ENCODE data around the gene AIF1L.

The AIF1L gene

DNA sequence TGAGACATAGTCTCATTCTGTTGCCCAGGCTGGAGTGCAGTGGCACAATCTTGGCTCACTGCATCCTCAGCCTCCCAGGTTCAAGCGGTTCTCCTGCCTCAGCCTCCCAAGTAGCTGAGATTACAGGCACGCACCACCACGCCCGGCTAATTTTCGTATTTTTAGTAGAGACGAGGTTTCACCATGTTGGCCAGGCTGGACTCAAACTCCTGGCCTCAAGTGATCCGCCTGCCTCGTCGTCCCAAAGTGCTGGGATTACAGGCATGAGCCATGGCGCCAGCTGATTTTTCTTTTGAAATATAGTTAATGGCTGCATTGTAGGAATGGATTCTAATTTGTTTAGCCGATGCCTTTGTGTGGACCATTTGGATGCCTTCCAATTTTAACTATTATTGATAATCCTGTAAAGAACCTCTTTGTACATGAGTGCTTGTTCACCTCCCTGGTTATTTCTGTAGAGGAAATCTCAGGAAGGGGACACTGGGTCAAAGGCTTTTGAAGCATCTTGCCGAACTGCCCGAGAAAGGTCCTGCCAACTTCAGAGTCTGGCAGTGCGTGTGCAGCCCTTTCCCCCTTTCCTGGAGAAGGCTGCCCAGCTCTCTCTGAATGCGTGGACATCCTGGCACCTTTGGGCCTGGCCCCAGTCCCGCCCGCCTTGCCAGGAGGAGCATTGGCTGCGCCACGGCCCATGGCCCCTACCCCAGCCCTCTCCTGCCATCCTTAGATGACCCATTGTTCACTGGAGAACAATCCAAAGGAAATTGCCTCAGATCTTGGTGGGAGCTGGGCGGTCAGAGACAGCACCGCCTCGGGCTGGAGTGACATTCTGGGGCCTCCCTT is 20.2 kb downstream of the AIF1L start:
- H3K36me3 ChIP-seq (ENCODE audit: insufficient read depth, low read length), result no peaks in the 10 kb centered on the region; the same call in none of the 2 replicates
- H3K9me3 ChIP-seq (ENCODE audit: control insufficient read depth, insufficient read depth, low read length), result no peaks in the 10 kb centered on the region

DNA sequence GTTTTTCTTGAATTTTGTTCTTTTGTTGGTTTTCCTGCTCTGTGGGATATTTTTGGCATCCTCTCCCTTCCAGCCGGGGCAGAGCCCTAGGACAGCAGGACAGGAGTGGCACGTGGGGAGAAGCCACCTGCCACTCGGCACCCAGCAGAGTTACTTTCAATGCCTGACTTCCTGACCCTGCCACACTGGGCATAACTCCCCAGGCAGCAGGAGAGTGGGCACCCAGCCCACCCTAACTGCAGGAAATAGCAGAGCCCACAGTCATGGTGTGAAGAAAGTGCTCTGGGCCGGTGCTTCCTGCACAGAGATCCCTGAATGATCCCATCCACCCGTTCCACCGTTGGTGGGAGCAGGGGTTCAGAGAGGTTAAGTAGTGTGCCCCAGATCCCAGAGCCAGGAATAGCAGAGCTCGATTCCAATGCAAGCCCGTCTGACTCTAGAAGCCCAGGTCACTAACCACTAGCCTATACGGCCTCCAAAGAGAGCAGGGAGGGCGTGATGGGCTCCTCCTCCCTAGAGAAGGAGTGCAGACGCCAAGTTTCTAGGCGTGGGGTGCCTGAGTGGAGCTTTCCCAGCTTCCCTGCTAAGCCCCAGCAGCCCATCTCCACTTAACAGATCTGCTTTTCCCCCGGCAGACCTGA is 20.9 kb downstream of the AIF1L start:
- no peaks in the 10 kb centered on the region for H3K9me3 ChIP-seq (ENCODE audit: control insufficient read depth, insufficient read depth, low read length)
- H3K36me3 ChIP-seq (ENCODE audit: insufficient read depth, low read length), result no peaks in the 10 kb centered on the region; the same call in none of the 2 replicates
- H3K9ac ChIP-seq (ENCODE audit: low read depth, low read length), result no peak overlapping the region
- peaks cover 7% of the 10 kb centered on the region for H3K4me1 ChIP-seq (ENCODE audit: insufficient read depth, low read length)

More for the DNA sequence above, 20.2 kb downstream of the AIF1L start:
- no peak overlapping the region for H3K9ac ChIP-seq (ENCODE audit: low read depth, low read length)
- peaks cover 11% of the 10 kb centered on the region for H3K4me1 ChIP-seq (ENCODE audit: insufficient read depth, low read length)

GRCh38 chr9:131117762-131118145 is 21.4 kb downstream of the AIF1L start:
- Histone ChIP-seq H3K36me3 (ENCODE audit: insufficient read depth, low read length) (no peaks in the 10 kb centered on the region; the same call in none of the 2 replicates), H3K9ac (ENCODE audit: low read depth, low read length) (no peak overlapping the region), H3K4me1 (ENCODE audit: insufficient read depth, low read length) (peaks cover 1% of the 10 kb centered on the region; the same call in 1 of the 2 replicates), H3K9me3 (ENCODE audit: control insufficient read depth, insufficient read depth, low read length) (no peaks in the 10 kb centered on the region)

DNA sequence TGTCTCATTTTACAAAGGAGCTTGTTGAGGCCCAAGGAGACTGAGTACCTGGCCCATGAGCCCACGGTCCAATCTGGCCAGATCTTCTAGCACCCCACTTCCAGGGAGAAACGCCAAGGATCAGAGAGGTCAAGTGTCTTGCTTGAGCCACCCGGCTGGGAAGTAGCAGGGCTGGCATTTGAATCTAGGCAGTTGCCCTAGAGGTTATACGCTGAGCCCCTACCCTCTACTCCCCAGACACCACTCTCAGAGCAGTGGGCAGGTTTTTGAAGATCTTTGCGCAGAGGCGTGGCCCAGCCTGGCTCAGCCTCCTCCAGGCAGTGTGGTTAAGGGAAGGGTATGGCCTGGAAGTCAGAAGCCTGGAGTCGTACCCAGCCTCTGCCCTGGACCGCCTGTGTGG is 23.3 kb downstream of the AIF1L start:
- H3K4me1 ChIP-seq (ENCODE audit: insufficient read depth, low read length), result no peaks in the 10 kb centered on the region
- no peaks in the 10 kb centered on the region for H3K9me3 ChIP-seq (ENCODE audit: control insufficient read depth, insufficient read depth, low read length)
- no peaks in the 10 kb centered on the region; the same call in none of the 2 replicates for H3K36me3 ChIP-seq (ENCODE audit: insufficient read depth, low read length)
- H3K9ac ChIP-seq (ENCODE audit: low read depth, low read length), result no peak overlapping the region

- Histone ChIP-seq H3K4me1 (ENCODE audit: insufficient read depth, low read length) (no peaks in the 10 kb centered on the region), H3K9me3 (ENCODE audit: control insufficient read depth, insufficient read depth, low read length) (no peaks in the 10 kb centered on the region), H3K9ac (ENCODE audit: low read depth, low read length) (no peak overlapping the region), H3K36me3 (ENCODE audit: insufficient read depth, low read length) (no peaks in the 10 kb centered on the region; the same call in none of the 2 replicates)
Observed at GRCh38 chr9:131120620-131121228, 24.4 kb downstream of the AIF1L start.

GRCh38 chr9:131121346-131121745 is 25.0 kb downstream of the AIF1L start:
- no peak overlapping the region for H3K9ac ChIP-seq (ENCODE audit: low read depth, low read length)
- no peaks in the 10 kb centered on the region; the same call in none of the 2 replicates for H3K36me3 ChIP-seq (ENCODE audit: insufficient read depth, low read length)
- H3K9me3 ChIP-seq (ENCODE audit: control insufficient read depth, insufficient read depth, low read length), result no peaks in the 10 kb centered on the region
- no peaks in the 10 kb centered on the region for H3K4me1 ChIP-seq (ENCODE audit: insufficient read depth, low read length)

GRCh38 chr9:131122158-131122557 is 25.8 kb downstream of the AIF1L start:
- H3K36me3 ChIP-seq (ENCODE audit: insufficient read depth, low read length), result no peaks in the 10 kb centered on the region; the same call in none of the 2 replicates
- H3K9ac ChIP-seq (ENCODE audit: low read depth, low read length), result no peak overlapping the region
- no peaks in the 10 kb centered on the region for H3K4me1 ChIP-seq (ENCODE audit: insufficient read depth, low read length)
- H3K9me3 ChIP-seq (ENCODE audit: control insufficient read depth, insufficient read depth, low read length), result no peaks in the 10 kb centered on the region

- H3K4me1 ChIP-seq (ENCODE audit: insufficient read depth, low read length), result no peaks in the 10 kb centered on the region
- no peaks in the 10 kb centered on the region for H3K9me3 ChIP-seq (ENCODE audit: control insufficient read depth, insufficient read depth, low read length)
- peak overlapping the region; percentile 90 for H3K9ac ChIP-seq (ENCODE audit: low read depth, low read length)
- peaks cover 26% of the 10 kb centered on the region for H3K36me3 ChIP-seq (ENCODE audit: insufficient read depth, low read length)
Observed at GRCh38 chr9:131125038-131125287, 28.6 kb downstream of the AIF1L start.

DNA sequence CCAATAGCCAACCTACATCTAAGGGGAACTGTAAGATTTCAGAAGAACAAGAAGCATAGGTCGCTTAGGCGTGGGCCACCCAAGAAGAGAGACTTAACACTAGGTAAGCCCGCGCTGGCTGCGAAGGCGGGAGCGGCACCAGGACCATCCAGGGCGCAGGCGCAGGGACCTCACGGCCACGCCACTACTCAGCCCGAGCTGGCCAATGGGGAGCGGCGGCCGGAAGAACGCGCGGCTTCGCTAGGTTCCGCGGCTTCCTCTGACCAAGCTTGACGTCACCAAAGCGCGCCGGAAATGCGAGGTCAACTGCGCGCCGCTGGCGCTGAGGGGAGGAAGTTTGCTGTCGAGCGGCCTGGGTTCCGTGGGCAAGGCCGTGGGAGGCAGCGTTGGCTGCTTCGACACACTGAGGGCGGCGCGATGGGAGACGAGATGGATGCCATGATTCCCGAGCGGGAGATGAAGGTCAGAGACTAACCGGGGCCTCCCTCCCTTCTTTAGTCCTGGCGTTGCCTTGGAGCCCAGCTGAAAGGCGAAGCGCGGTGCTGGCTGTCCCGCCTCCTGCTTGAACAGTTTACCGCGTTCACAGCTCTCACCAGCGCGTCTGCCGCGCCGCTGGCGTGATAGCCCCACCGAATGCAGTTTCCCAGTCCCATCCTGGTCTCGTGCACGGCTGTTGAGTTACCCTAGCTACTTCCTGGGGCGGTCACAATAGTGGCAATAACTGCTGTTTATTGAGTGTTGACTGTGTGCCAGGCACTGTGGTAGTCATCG is 29.1 kb downstream of the AIF1L start, which contains the start of gene NUP214:
Gene NUP214 (plus strand): TSS at position 299 of the 771 bp plus-strand sequence. CDS start 119 bp downstream, at position 418.
- Histone ChIP-seq H3K36me3 (ENCODE audit: insufficient read depth, low read length) (peaks cover 29% of the 10 kb centered on the region), H3K9me3 (ENCODE audit: control insufficient read depth, insufficient read depth, low read length) (no peaks in the 10 kb centered on the region), H3K4me1 (ENCODE audit: insufficient read depth, low read length) (no peaks in the 10 kb centered on the region), H3K9ac (ENCODE audit: low read depth, low read length) (peak within 1 kb of the TSS; percentile 90)

DNA sequence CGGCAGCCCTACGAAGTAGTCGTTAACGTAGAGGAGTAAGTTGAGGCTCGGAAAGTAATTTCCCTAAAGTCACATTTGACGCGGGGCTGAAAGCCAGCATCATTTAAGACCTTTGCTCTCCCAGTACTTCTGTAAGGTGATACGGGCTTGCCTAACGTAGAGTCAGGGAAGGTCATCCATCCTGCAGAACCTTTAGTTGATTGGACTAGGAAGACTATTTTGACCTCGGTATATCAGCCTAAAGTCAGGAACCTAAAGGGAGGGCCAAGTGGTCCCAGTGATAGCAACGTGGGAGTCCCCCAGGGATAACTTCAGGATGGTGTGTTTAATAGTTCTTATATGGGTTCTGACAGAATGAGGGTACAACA is 29.7 kb downstream of the AIF1L start:
- Histone ChIP-seq H3K36me3 (ENCODE audit: insufficient read depth, low read length) (peaks cover 32% of the 10 kb centered on the region), H3K9me3 (ENCODE audit: control insufficient read depth, insufficient read depth, low read length) (no peaks in the 10 kb centered on the region), H3K4me1 (ENCODE audit: insufficient read depth, low read length) (no peaks in the 10 kb centered on the region), H3K9ac (ENCODE audit: low read depth, low read length) (peak overlapping the region; percentile 90)

GRCh38 chr9:131129183-131129582 is 32.9 kb downstream of the AIF1L start:
- no peaks in the 10 kb centered on the region for H3K4me1 ChIP-seq (ENCODE audit: insufficient read depth, low read length)
- H3K9me3 ChIP-seq (ENCODE audit: control insufficient read depth, insufficient read depth, low read length), result no peaks in the 10 kb centered on the region
- H3K9ac ChIP-seq (ENCODE audit: low read depth, low read length), result no peak overlapping the region
- peaks cover 35% of the 10 kb centered on the region for H3K36me3 ChIP-seq (ENCODE audit: insufficient read depth, low read length)

DNA sequence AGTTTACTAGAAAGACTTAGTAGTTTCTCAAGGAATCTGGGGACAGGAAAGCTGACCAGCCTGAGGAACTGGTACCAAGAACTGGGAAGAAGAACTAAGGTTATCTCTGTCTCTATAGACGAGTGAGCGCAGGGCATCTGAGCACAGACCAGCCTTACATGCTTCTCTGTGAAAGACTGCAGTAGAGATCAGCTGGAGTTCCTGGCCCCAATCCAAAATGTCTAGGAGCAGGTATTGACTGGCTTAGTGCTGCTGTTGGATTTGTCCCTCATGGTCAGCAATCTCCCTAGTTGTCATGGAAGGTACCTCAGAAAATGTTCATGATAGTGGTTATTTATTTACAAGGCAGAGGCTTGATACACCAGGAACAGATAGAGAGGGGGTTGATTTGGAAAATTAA is 42.3 kb downstream of the AIF1L start:
- no peaks in the 10 kb centered on the region for H3K9me3 ChIP-seq (ENCODE audit: control insufficient read depth, insufficient read depth, low read length)
- peaks cover 37% of the 10 kb centered on the region for H3K36me3 ChIP-seq (ENCODE audit: insufficient read depth, low read length)
- no peaks in the 10 kb centered on the region for H3K4me1 ChIP-seq (ENCODE audit: insufficient read depth, low read length)
- H3K9ac ChIP-seq (ENCODE audit: low read depth, low read length), result no peak overlapping the region

- Histone ChIP-seq H3K36me3 (ENCODE audit: insufficient read depth, low read length) (peaks cover 35% of the 10 kb centered on the region), H3K9ac (ENCODE audit: low read depth, low read length) (no peak overlapping the region), H3K9me3 (ENCODE audit: control insufficient read depth, insufficient read depth, low read length) (no peaks in the 10 kb centered on the region), H3K4me1 (ENCODE audit: insufficient read depth, low read length) (no peaks in the 10 kb centered on the region)
Observed at GRCh38 chr9:131140112-131140511, 43.8 kb downstream of the AIF1L start.

DNA sequence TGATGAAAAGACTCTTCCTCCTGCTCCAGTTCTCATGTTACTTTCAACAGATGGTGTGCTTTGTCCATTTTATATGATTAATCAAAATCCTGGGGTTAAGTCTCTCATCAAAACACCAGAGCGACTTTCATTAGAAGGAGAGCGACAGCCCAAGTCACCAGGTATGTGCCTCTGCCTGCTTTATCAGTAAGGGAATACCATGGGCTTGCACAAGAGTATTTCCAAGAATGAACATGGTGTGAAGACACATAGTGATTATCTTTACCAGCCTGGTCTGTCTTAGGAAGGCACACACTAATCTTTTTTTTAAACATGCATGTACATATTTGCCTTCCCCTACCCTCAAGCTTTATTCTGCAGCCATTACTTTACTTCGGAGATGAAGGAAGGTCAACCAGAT is 44.2 kb downstream of the AIF1L start:
- peaks cover 32% of the 10 kb centered on the region for H3K36me3 ChIP-seq (ENCODE audit: insufficient read depth, low read length)
- H3K9me3 ChIP-seq (ENCODE audit: control insufficient read depth, insufficient read depth, low read length), result no peaks in the 10 kb centered on the region
- H3K4me1 ChIP-seq (ENCODE audit: insufficient read depth, low read length), result no peaks in the 10 kb centered on the region
- no peak overlapping the region for H3K9ac ChIP-seq (ENCODE audit: low read depth, low read length)
